Measurements from ENCODE around the gene MCEE.
"Not testable (repeated sequence)": the region's sequence is repeated elsewhere in the genome, so short reads cannot be mapped to it uniquely, and the experiment has no call there.

- TF ChIP-seq CTCF, EP300 (IDR thresholded peaks at IDR 0.05): not testable (repeated sequence)
Measured at GRCh38 chr2:71178836-71179235, 48.8 kb upstream of the MCEE start.

Data from tibial nerve (tissue), 4 donors.